Measurements from ENCODE around the gene CASP14.
A peak's percentile ranks its signal among the peaks of the same experiment; 100 is the strongest.

Gene CASP14

DNA sequence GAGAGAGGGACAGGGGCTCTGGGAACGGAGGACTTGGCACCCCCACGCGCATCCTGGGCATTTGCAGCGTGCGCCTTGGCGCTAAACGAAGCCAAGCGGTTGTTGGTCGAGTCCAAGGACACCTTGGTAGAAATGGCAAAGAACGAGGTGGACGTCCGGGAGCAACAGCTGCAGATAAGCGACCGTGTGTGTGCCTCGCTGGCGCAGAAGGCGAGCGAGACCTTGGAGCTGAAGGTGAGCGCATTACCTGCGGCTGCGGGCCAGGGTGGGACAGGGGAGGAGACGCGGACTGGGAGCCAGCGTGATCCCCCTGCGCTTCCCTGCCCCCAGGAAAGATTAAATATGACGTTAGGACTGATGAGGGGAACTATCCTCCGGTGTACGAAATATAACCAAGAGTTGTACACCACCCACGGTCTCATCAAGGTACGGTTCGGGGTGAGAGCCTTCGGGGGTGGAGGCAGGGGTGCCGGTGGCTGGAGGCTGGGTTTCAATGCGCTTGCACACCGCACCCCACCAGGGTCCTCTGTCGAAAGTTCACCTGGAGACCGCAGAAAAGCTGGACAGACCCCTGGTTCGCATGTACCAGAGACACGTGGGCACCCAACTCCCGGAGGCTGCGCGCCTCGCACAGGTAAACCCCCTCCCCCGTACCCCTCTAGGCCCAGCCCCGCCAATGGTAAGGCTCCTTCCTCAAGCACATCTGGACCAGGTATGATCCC, 27.8 kb upstream of the CASP14 start:
- ChIA-PET POLR2A (ENCODE audit: low non-redundant PET) (no interaction called here), CTCF (no interaction called here)
- DNase-seq (ENCODE audit: low spot score), result no peak

DNA sequence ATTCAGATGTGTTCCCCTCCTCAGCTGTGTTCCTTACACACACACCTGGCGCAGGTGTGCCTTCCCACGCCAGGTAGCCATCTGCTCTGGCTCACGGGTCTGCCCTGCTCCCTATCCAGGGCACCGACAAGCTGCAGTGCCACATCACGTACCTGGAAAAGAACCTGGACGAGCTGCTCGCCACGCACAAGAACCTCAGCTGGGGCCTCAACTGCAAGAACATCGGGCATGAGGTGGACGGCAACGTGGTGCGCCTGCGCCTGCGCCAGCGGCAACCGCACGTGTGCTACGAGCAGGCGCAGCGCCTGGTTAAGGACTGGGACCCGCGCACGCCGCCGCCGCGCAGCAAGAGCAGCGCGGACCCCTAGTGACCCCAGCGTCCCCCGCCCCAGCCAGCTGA, 26.5 kb upstream of the CASP14 start:
- TF ChIP-seq, protein P1, sequence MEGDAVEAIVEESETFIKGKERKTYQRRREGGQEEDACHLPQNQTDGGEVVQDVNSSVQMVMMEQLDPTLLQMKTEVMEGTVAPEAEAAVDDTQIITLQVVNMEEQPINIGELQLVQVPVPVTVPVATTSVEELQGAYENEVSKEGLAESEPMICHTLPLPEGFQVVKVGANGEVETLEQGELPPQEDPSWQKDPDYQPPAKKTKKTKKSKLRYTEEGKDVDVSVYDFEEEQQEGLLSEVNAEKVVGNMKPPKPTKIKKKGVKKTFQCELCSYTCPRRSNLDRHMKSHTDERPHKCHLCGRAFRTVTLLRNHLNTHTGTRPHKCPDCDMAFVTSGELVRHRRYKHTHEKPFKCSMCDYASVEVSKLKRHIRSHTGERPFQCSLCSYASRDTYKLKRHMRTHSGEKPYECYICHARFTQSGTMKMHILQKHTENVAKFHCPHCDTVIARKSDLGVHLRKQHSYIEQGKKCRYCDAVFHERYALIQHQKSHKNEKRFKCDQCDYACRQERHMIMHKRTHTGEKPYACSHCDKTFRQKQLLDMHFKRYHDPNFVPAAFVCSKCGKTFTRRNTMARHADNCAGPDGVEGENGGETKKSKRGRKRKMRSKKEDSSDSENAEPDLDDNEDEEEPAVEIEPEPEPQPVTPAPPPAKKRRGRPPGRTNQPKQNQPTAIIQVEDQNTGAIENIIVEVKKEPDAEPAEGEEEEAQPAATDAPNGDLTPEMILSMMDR (conservative IDR thresholded peaks at IDR 0.05; ENCODE audit: low read depth), result no peak
- DNase-seq (ENCODE audit: low spot score), result no peak
- ChIA-PET POLR2A (ENCODE audit: low non-redundant PET) (no interaction called here), CTCF (interaction anchor here (0.6 kb wide), 1 partner anchor 11 kb away, joined by 4 read pairs; no protein-coding TSS in a partner anchor)
- H3K27ac ChIP-seq, result no peak overlapping the region

More for the DNA sequence above, 27.8 kb upstream of the CASP14 start:
- TF ChIP-seq, protein P1 (conservative IDR thresholded peaks at IDR 0.05; ENCODE audit: low read depth), result no peak
- H3K27ac ChIP-seq, result no peak overlapping the region

DNA sequence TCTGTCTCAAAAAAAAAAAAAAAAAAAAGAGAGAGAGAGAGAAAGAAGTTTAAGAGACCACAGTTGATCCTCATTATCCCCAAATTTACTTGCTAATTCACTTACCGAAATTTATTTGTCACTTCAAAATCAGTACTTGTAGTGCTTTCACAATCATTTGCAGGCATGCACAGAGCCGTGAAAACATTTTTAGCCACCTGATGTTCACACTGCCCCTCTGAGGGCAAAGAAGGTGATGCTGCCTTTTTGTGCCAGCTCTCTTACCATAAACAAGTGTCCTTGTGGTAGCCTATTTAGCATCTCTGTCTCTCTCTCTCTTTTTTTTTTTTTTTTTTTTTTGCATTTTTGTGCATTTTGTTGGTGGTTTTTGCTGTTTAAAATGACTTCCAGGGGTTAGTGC, 24.1 kb upstream of the CASP14 start:
- H3K27ac ChIP-seq, result no peak overlapping the region
- ChIA-PET CTCF (interaction anchor here (0.6 to 1.9 kb wide), 3 partner anchors 32 to 67 kb away, joined by 3 to 9 read pairs (median 4); no protein-coding TSS in a partner anchor), POLR2A (ENCODE audit: low non-redundant PET) (interaction anchor here (0.7 kb wide), 2 partner anchors 389 to 953 kb away, joined by 8 to 13 read pairs; no protein-coding TSS in a partner anchor)
- TF ChIP-seq, protein P1 (conservative IDR thresholded peaks at IDR 0.05; ENCODE audit: low read depth), result no peak
- DNase-seq (ENCODE audit: low spot score), result peak; percentile 36

- POLR2A ChIA-PET (ENCODE audit: low non-redundant PET), result no interaction called here
- CTCF ChIA-PET, result no interaction called here
These were observed 20.8 kb upstream of the CASP14 start for GRCh38 chr19:15028490-15028889.

GRCh38 chr19:15031675-15032074, 17.6 kb upstream of the CASP14 start:
- no peak for DNase-seq (ENCODE audit: low spot score)
- POLR2A ChIA-PET (ENCODE audit: low non-redundant PET), result no interaction called here

More at GRCh38 chr19:15028490-15028889, 20.8 kb upstream of the CASP14 start:
- no peak for DNase-seq (ENCODE audit: low spot score)
- H3K27ac ChIP-seq, result no peak overlapping the region
- TF ChIP-seq, protein P1 (conservative IDR thresholded peaks at IDR 0.05; ENCODE audit: low read depth), result no peak

DNA sequence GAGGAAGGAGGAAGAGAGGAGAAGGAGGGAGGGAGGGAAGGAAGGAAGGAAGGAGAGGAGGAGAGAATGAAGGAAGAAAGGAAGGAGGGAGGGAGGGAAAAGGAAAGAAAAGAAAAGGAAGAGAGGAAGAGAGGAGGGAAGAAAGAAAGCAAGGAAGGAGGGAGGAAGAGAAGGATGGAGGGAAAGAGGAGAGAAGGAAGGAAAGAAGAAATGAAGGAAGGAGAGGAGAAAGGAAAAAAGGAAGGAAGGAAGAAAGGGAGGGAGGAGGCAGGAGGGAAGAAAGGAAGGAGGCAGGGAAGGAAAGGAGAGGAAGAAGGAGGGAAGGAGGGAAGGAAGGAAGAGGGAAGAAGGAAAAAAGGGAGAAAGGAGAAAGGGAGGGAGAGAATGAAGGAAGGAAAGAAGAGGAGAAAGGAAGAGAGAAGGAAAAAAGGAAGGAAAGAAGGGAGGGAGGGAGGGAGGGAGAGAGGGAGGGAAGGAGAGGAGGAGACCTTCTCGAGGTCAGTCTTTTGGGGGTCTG, 13.4 kb upstream of the CASP14 start:
- CTCF ChIA-PET, result no interaction called here
- no peak for DNase-seq (ENCODE audit: low spot score)
- TF ChIP-seq, protein P1 (conservative IDR thresholded peaks at IDR 0.05; ENCODE audit: low read depth), result no peak
- no peak overlapping the region for H3K27ac ChIP-seq
- POLR2A ChIA-PET (ENCODE audit: low non-redundant PET), result no interaction called here

More at GRCh38 chr19:15031675-15032074, 17.6 kb upstream of the CASP14 start:
- CTCF ChIA-PET, result no interaction called here
- TF ChIP-seq, protein P1 (conservative IDR thresholded peaks at IDR 0.05; ENCODE audit: low read depth), result no peak
- no peak overlapping the region for H3K27ac ChIP-seq

Measured in RWPE1 (cell line).